ENCODE results near the gene TRPM3.

- TF ChIP-seq POLR2A (IDR thresholded peaks at IDR 0.05) (no peak), CTCF (IDR thresholded peaks at IDR 0.05) (no peak)
Measured at GRCh38 chr9:70988551-70988950, 132.9 kb downstream of the TRPM3 start.

Measured in esophagus squamous epithelium (tissue), 4 donors.